MM.1S (cell line): Measurements from ENCODE around the gene LRRC45.

Experiments used
- EZH2 ChIP-seq: fragments of 300-600 bp; sonication (generic); optimal IDR thresholded peaks from 2 replicates; pipeline ENCODE3; 2017; ENCODE audit warnings: low read depth, mild to moderate bottlenecking, antibody characterized with exemption, low read length, mixed read lengths
- TF ChIP-seq, protein P1 (sequence below): fragments of 300-600 bp; sonication (generic); IDR thresholded peaks from 2 replicates; pipeline ENCODE4 v1.5.1; 2016; ENCODE audit warnings: antibody characterized with exemption, low read length, mixed read lengths

DNA sequence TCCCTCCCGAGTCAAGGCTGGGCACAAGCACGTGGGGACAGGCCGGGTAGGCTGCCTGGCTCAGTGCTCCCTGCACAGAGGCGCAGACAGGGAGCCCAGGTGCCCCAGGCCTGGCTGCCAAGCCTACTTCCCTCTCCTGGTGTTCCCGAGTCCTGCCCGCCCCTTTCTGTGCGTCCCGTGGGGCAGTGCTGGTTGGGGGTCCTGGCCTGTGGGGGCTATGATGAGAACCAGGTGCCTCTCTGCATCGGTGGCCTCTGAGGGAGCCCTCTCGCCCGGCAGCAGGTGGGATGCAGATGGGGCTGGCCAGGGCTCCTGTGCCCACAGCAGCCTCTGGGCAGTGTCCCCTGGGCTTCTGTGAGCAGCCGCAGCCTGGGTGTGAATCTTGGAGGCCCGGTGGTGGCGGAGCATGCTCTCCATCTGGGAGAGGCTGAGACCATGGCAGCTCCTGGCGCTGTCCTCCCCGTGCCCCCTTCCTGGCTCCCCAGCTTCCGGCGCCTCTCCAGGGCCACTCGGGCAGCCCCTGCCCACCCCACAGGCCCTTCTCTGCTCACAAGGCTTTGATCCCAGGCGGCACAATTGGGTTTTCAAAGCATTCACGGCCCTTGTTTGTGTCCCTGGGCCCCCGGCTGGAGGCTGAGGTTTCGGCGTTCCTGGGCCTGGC, 7.7 kb upstream of the LRRC45 start:
- TF ChIP-seq, protein P1, sequence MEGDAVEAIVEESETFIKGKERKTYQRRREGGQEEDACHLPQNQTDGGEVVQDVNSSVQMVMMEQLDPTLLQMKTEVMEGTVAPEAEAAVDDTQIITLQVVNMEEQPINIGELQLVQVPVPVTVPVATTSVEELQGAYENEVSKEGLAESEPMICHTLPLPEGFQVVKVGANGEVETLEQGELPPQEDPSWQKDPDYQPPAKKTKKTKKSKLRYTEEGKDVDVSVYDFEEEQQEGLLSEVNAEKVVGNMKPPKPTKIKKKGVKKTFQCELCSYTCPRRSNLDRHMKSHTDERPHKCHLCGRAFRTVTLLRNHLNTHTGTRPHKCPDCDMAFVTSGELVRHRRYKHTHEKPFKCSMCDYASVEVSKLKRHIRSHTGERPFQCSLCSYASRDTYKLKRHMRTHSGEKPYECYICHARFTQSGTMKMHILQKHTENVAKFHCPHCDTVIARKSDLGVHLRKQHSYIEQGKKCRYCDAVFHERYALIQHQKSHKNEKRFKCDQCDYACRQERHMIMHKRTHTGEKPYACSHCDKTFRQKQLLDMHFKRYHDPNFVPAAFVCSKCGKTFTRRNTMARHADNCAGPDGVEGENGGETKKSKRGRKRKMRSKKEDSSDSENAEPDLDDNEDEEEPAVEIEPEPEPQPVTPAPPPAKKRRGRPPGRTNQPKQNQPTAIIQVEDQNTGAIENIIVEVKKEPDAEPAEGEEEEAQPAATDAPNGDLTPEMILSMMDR, result no peak
- no peak for TF ChIP-seq EZH2
